ENCODE results near the gene TESK1. TPM values are rescaled to one million over a fixed set of nuclear protein-coding genes. Genes with fewer than 3 reads are reported as not detected.

The TESK1 gene
- total and polyA plus RNA-seq, 2 experiments from 2014 or later, result 6.8 to 10.7 TPM

GRCh38 chr9:35629597-35629996 lies 24.5 kb downstream of the TESK1 start:
- Histone ChIP-seq H4K20me1 (replicated peaks; ENCODE audit: insufficient read depth) (no peaks in the 10 kb centered on the region), H3K4me1 (ENCODE audit: insufficient read depth) (no peaks in the 10 kb centered on the region), H3K9me2 (ENCODE audit: insufficient read depth) (0 out of 2 replicates have a peak, but pooled peaks cover 3% of the 10 kb centered on the region), H3K4me2 (no peak overlapping the region), H3K79me2 (replicated peaks; ENCODE audit: insufficient read depth) (no peaks in the 10 kb centered on the region), H3K36me3 (ENCODE audit: insufficient read depth) (no peaks in the 10 kb centered on the region), H2AFZ (no peak overlapping the region), H3F3A (replicated peaks; ENCODE audit: low read depth) (0 out of 2 replicates have a peak, but pooled peaks cover 3% of the 10 kb centered on the region), H3K27me3 (ENCODE audit: insufficient read depth) (no peaks in the 10 kb centered on the region), H3K27ac (ENCODE audit: low read depth) (no peak overlapping the region), H3K4me3 (no peak overlapping the region)
- DNase-seq (ENCODE audit: low spot score) (no peak), ATAC-seq (no peak)
- Mint-ChIP-seq H3K27ac (no peak overlapping the region), H3K4me3 (no peak overlapping the region), H3K4me1 (no peaks in the 10 kb centered on the region), H3K9me3 (no peaks in the 10 kb centered on the region), H3K36me3 (ENCODE audit: low read depth) (no peaks in the 10 kb centered on the region), H3K27me3 (ENCODE audit: insufficient read depth, low read depth, poor library complexity) (peaks cover 3% of the 10 kb centered on the region)
- TF ChIP-seq NANOG (IDR thresholded peaks at IDR 0.05; ENCODE audit: borderline replicate concordance) (no peak), ZNF114 (CRISPR knock-in tag; IDR thresholded peaks at IDR 0.05) (no peak), EZH2 (IDR thresholded peaks at IDR 0.05; ENCODE audit: low read depth, unreplicated experiment) (no peak)

GRCh38 chr9:35635730-35636129 lies 30.7 kb downstream of the TESK1 start:
- H3K4me3 Mint-ChIP-seq, result no peak overlapping the region
- H3K4me1 Mint-ChIP-seq, result no peaks in the 10 kb centered on the region
- no peak for TF ChIP-seq CREB1 (CRISPR knock-in tag; IDR thresholded peaks at IDR 0.05; ENCODE audit: low read depth)
- no peak for TF ChIP-seq POLR2AphosphoS5 (IDR thresholded peaks at IDR 0.05; ENCODE audit: low read depth)
- TF ChIP-seq, protein P1, sequence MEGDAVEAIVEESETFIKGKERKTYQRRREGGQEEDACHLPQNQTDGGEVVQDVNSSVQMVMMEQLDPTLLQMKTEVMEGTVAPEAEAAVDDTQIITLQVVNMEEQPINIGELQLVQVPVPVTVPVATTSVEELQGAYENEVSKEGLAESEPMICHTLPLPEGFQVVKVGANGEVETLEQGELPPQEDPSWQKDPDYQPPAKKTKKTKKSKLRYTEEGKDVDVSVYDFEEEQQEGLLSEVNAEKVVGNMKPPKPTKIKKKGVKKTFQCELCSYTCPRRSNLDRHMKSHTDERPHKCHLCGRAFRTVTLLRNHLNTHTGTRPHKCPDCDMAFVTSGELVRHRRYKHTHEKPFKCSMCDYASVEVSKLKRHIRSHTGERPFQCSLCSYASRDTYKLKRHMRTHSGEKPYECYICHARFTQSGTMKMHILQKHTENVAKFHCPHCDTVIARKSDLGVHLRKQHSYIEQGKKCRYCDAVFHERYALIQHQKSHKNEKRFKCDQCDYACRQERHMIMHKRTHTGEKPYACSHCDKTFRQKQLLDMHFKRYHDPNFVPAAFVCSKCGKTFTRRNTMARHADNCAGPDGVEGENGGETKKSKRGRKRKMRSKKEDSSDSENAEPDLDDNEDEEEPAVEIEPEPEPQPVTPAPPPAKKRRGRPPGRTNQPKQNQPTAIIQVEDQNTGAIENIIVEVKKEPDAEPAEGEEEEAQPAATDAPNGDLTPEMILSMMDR (conservative IDR thresholded peaks at IDR 0.05; ENCODE audit: low read depth in 2 of 2), result no peak
- no peak for TF ChIP-seq EZH2phosphoT487 (IDR thresholded peaks at IDR 0.05; ENCODE audit: unreplicated experiment)
- no peak for TF ChIP-seq ZNF331 (CRISPR knock-in tag; IDR thresholded peaks at IDR 0.05; ENCODE audit: low read depth)
- no peak for TF ChIP-seq STAT1 (IDR thresholded peaks at IDR 0.05; ENCODE audit: unreplicated experiment)
- no peak for TF ChIP-seq ZNF462 (CRISPR knock-in tag; IDR thresholded peaks at IDR 0.05)
- no peak for TF ChIP-seq JUNB (IDR thresholded peaks at IDR 0.05; ENCODE audit: unreplicated experiment)
- TF ChIP-seq ZNF114 (CRISPR knock-in tag; IDR thresholded peaks at IDR 0.05), result no peak
- TF ChIP-seq, protein P2, sequence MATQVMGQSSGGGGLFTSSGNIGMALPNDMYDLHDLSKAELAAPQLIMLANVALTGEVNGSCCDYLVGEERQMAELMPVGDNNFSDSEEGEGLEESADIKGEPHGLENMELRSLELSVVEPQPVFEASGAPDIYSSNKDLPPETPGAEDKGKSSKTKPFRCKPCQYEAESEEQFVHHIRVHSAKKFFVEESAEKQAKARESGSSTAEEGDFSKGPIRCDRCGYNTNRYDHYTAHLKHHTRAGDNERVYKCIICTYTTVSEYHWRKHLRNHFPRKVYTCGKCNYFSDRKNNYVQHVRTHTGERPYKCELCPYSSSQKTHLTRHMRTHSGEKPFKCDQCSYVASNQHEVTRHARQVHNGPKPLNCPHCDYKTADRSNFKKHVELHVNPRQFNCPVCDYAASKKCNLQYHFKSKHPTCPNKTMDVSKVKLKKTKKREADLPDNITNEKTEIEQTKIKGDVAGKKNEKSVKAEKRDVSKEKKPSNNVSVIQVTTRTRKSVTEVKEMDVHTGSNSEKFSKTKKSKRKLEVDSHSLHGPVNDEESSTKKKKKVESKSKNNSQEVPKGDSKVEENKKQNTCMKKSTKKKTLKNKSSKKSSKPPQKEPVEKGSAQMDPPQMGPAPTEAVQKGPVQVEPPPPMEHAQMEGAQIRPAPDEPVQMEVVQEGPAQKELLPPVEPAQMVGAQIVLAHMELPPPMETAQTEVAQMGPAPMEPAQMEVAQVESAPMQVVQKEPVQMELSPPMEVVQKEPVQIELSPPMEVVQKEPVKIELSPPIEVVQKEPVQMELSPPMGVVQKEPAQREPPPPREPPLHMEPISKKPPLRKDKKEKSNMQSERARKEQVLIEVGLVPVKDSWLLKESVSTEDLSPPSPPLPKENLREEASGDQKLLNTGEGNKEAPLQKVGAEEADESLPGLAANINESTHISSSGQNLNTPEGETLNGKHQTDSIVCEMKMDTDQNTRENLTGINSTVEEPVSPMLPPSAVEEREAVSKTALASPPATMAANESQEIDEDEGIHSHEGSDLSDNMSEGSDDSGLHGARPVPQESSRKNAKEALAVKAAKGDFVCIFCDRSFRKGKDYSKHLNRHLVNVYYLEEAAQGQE (IDR thresholded peaks at IDR 0.05; ENCODE audit: unreplicated experiment), result no peak

More at GRCh38 chr9:35635730-35636129, 30.7 kb downstream of the TESK1 start:
- DNase-seq (ENCODE audit: low spot score) (no peak), ATAC-seq (no peak)
- Mint-ChIP-seq H3K9me3 (peaks cover 3% of the 10 kb centered on the region; the same call in 1 of the 3 replicates), H3K27me3 (ENCODE audit: insufficient read depth, low read depth, poor library complexity) (peaks cover 3% of the 10 kb centered on the region), H3K27ac (no peak overlapping the region), H3K36me3 (ENCODE audit: low read depth) (peaks cover 5% of the 10 kb centered on the region)
- Histone ChIP-seq H3K4me1 (ENCODE audit: insufficient read depth) (no peaks in the 10 kb centered on the region), H4K20me1 (replicated peaks; ENCODE audit: insufficient read depth) (no peaks in the 10 kb centered on the region), H3K9me2 (ENCODE audit: insufficient read depth) (no peaks in the 10 kb centered on the region), H3K4me2 (no peak overlapping the region), H3K79me2 (replicated peaks; ENCODE audit: insufficient read depth) (no peaks in the 10 kb centered on the region), H3K27ac (ENCODE audit: low read depth) (no peak overlapping the region), H3F3A (replicated peaks; ENCODE audit: low read depth) (no peaks in the 10 kb centered on the region), H2AFZ (no peak overlapping the region), H3K4me3 (no peak overlapping the region), H3K27me3 (ENCODE audit: insufficient read depth) (no peaks in the 10 kb centered on the region), H3K36me3 (ENCODE audit: insufficient read depth) (no peaks in the 10 kb centered on the region)
